ENCODE measurements around the gene GNA12. TPM values are rescaled to one million over a fixed set of nuclear protein-coding genes. Genes with fewer than 3 reads are reported as not detected.

GNA12 gene
- total RNA-seq, 2 donors from 2014 or later, result 26.3 to 38.8 TPM

DNA sequence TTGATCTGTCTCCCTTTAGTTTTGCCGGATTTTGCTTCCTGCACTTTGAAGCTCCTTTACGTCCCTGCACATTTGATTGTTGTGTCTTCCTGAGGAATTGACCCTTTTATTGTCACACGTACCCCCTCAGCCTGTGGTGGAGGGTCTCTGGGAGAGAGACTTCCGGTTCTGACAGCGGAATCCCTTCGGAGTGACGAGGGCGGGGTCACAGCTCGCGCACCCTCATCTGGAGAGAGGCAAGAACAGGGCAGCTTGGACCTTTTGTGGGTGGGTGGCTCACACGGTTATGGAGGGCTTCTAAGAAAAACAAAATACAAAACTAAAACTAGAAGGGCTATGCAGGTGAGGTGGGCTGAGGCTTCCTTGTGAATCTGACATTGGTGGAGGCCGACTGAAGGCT is 130.1 kb downstream of the GNA12 start:
- no peak for DNase-seq (ENCODE audit: low spot score)
- Histone ChIP-seq H3K9me3 (no peaks in the 10 kb centered on the region), H3K4me1 (peaks cover 0 to 73% of the 10 kb centered on the region in 2 donors), H3K27ac (peak overlapping the region; percentile 60 to 81), H3K4me3 (no peak overlapping the region), H3K27me3 (no peaks in the 10 kb centered on the region), H3K36me3 (no peaks in the 10 kb centered on the region)
- TF ChIP-seq, protein P1, sequence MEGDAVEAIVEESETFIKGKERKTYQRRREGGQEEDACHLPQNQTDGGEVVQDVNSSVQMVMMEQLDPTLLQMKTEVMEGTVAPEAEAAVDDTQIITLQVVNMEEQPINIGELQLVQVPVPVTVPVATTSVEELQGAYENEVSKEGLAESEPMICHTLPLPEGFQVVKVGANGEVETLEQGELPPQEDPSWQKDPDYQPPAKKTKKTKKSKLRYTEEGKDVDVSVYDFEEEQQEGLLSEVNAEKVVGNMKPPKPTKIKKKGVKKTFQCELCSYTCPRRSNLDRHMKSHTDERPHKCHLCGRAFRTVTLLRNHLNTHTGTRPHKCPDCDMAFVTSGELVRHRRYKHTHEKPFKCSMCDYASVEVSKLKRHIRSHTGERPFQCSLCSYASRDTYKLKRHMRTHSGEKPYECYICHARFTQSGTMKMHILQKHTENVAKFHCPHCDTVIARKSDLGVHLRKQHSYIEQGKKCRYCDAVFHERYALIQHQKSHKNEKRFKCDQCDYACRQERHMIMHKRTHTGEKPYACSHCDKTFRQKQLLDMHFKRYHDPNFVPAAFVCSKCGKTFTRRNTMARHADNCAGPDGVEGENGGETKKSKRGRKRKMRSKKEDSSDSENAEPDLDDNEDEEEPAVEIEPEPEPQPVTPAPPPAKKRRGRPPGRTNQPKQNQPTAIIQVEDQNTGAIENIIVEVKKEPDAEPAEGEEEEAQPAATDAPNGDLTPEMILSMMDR (IDR thresholded peaks at IDR 0.05), result no peak

GRCh38 chr7:2713370-2713769 is 130.7 kb downstream of the GNA12 start:
- Histone ChIP-seq H3K36me3 (no peaks in the 10 kb centered on the region), H3K27me3 (no peaks in the 10 kb centered on the region), H3K4me3 (no peak overlapping the region), H3K27ac (peak overlapping the region; percentile 60 to 81), H3K4me1 (peaks cover 0 to 69% of the 10 kb centered on the region in 2 donors), H3K9me3 (no peaks in the 10 kb centered on the region)
- DNase-seq (ENCODE audit: low spot score), result no peak
- TF ChIP-seq, protein P1 (IDR thresholded peaks at IDR 0.05), result peak in 1 of 2 donors; percentile 63

- no peaks in the 10 kb centered on the region for H3K36me3 ChIP-seq
- peak overlapping the region; percentile 60 to 81 for H3K27ac ChIP-seq
- DNase-seq (ENCODE audit: low spot score), result no peak
- H3K9me3 ChIP-seq, result no peaks in the 10 kb centered on the region
- peaks cover 0 to 56% of the 10 kb centered on the region in 2 donors for H3K4me1 ChIP-seq
- H3K4me3 ChIP-seq, result no peak overlapping the region
- TF ChIP-seq, protein P1 (IDR thresholded peaks at IDR 0.05), result no peak
- H3K27me3 ChIP-seq, result no peaks in the 10 kb centered on the region
These were observed 132.0 kb downstream of the GNA12 start for GRCh38 chr7:2711895-2712675.

DNA sequence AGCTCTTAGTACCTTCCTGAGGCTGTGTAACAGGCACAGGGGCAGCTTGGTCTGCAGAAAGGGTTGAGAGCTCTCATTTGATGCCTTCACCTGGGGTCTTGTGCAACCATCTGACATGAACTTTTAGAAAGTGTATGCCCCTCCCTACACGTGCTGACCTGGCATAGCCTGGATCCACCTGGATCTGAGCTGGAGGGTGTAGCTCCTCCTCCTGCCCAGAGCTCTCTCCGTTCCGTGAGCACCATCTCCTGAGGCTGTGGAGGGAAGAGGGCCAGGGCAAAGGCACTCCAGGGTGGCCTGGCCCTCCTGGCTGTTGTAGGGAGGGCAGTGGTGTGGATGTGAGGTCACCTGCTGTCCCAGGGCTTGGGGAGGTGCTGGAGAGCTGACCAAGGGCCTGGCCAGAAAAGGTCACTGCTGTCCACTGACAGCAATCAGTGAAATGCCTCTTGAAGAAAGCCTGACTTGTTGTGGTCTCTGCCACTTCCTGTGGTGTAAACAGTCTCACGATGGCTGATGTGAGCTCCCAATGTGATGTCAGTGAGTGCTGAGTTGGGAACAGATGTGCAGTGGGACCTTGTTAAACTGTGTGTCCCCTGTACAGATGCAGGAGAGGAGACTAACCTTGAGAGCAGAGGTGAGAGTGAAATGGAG is 133.1 kb downstream of the GNA12 start:
- peaks cover 0 to 45% of the 10 kb centered on the region in 2 donors for H3K4me1 ChIP-seq
- no peak for DNase-seq (ENCODE audit: low spot score)
- H3K9me3 ChIP-seq, result no peaks in the 10 kb centered on the region
- H3K27me3 ChIP-seq, result no peaks in the 10 kb centered on the region
- H3K27ac ChIP-seq, result no peak overlapping the region
- H3K4me3 ChIP-seq, result no peak overlapping the region
- TF ChIP-seq, protein P1 (IDR thresholded peaks at IDR 0.05), result no peak
- no peaks in the 10 kb centered on the region for H3K36me3 ChIP-seq

- TF ChIP-seq, protein P1 (IDR thresholded peaks at IDR 0.05), result no peak
- Histone ChIP-seq H3K27ac (no peak overlapping the region), H3K4me1 (peaks cover 0 to 39% of the 10 kb centered on the region in 2 donors), H3K9me3 (no peaks in the 10 kb centered on the region), H3K36me3 (no peaks in the 10 kb centered on the region), H3K27me3 (no peaks in the 10 kb centered on the region), H3K4me3 (no peak overlapping the region)
- DNase-seq (ENCODE audit: low spot score), result no peak
These were observed 133.8 kb downstream of the GNA12 start for GRCh38 chr7:2710286-2710655.

Data from right atrium auricular region (tissue), 2 donors.